Liver (tissue), 9 donors: Measurements from ENCODE around the gene MYO7B. TPM values are rescaled to one million over a fixed set of nuclear protein-coding genes. Genes with fewer than 3 reads are reported as not detected.
A peak's percentile ranks its signal among the peaks of the same experiment; 100 is the strongest.

ENCODE experiments used
- DNase-seq: peaks from one replicate; pipeline ENCODE4 v3.0.0-alpha.2; 2017; ENCODE audit warnings: low spot score
- H3K27ac ChIP-seq, 2 donors: one replicate each; pipeline ENCODE4 v1.7.0; 2013; ENCODE audit warnings: inconsistent platforms in 2 of 2, low read length in 2 of 2, control low read depth in 1 of 2, low read depth in 1 of 2, mild to moderate bottlenecking in 1 of 2
- H3K27me3 ChIP-seq, 4 donors: one replicate each; pipeline versions ENCODE4 v1.6.1 to v1.7.0; 2013; ENCODE audit warnings: low read length in 3 of 4, inconsistent platforms in 1 of 4, mild to moderate bottlenecking in 1 of 4, moderate library complexity in 1 of 4; ENCODE audit not compliant: control insufficient read depth in 4 of 4, insufficient read depth in 4 of 4
- H3K36me3 ChIP-seq, 4 donors: one replicate each; pipeline versions ENCODE4 v1.6.1 to v1.7.0; 2013; ENCODE audit warnings: low read length in 3 of 4, mild to moderate bottlenecking in 3 of 4, low read depth in 1 of 4, moderate library complexity in 1 of 4; ENCODE audit not compliant: control insufficient read depth in 4 of 4, insufficient read depth in 3 of 4
- H3K4me1 ChIP-seq, 4 donors: one replicate each; pipeline versions ENCODE4 v1.6.1 to v1.7.0; 2013; ENCODE audit warnings: low read length in 3 of 4, mild to moderate bottlenecking in 3 of 4, moderate library complexity in 1 of 4; ENCODE audit not compliant: control insufficient read depth in 4 of 4, insufficient read depth in 4 of 4
- H3K4me3 ChIP-seq, 3 donors: one replicate each; pipeline versions ENCODE4 v1.6.1 to v1.7.0; 2013; ENCODE audit warnings: low read length in 3 of 3, control low read depth in 1 of 3, low read depth in 1 of 3, mild to moderate bottlenecking in 1 of 3
- H3K9ac ChIP-seq, 2 donors: one replicate each; pipeline ENCODE4 v1.7.0; 2013; ENCODE audit warnings: low read length in 2 of 2, mild to moderate bottlenecking in 2 of 2, moderate library complexity in 2 of 2, control low read depth in 1 of 2, low read depth in 1 of 2
- H3K9me3 ChIP-seq, 4 donors: one replicate each; pipeline versions ENCODE4 v1.6.1 to v1.7.0; 2013; ENCODE audit warnings: low read length in 3 of 4; ENCODE audit not compliant: control insufficient read depth in 4 of 4
- ATF3 ChIP-seq: IDR thresholded peaks from 2 replicates; pipeline ENCODE4 v1.6.1; 2016; ENCODE audit warnings: antibody characterized with exemption
- EGR1 ChIP-seq, 2 donors: IDR thresholded peaks; 2 replicates each; pipeline ENCODE4 v1.6.1; 2016 to 2018; ENCODE audit warnings: antibody characterized with exemption in 2 of 2, low read depth in 2 of 2
- FOXA1 ChIP-seq: IDR thresholded peaks from 2 replicates; pipeline ENCODE4 v1.6.1; 2016; ENCODE audit warnings: antibody characterized with exemption
- FOXA2 ChIP-seq: IDR thresholded peaks from 2 replicates; pipeline ENCODE4 v1.6.1; 2016; ENCODE audit warnings: antibody characterized with exemption
- GABPA ChIP-seq, 2 donors: IDR thresholded peaks in 1 of 2; conservative IDR thresholded peaks in 1 of 2; 2 replicates each; pipeline ENCODE4 v1.6.1; 2016; ENCODE audit warnings: antibody characterized with exemption in 2 of 2, mild to moderate bottlenecking in 1 of 2, moderate library complexity in 1 of 2
- HNF4A ChIP-seq, 2 donors: conservative IDR thresholded peaks; 2 replicates each; pipeline ENCODE4 v1.6.1; 2016; ENCODE audit warnings: antibody characterized with exemption in 2 of 2, mild to moderate bottlenecking in 2 of 2
- HNF4G ChIP-seq: IDR thresholded peaks from 2 replicates; pipeline ENCODE4 v1.6.1; 2016; ENCODE audit warnings: antibody characterized with exemption
- JUND ChIP-seq, 2 donors: IDR thresholded peaks; 2 replicates each; pipeline ENCODE4 v1.6.1; 2016; ENCODE audit warnings: antibody characterized with exemption in 2 of 2
- NR2F2 ChIP-seq: IDR thresholded peaks from 2 replicates; pipeline ENCODE4 v1.6.1; 2016; ENCODE audit warnings: antibody characterized with exemption
- RAD21 ChIP-seq, 2 donors: IDR thresholded peaks; 2 replicates each; pipeline ENCODE4 v1.6.1; 2016; ENCODE audit warnings: antibody characterized with exemption in 2 of 2, mild to moderate bottlenecking in 2 of 2
- REST ChIP-seq: IDR thresholded peaks from 2 replicates; pipeline ENCODE4 v1.6.1; 2016; ENCODE audit warnings: antibody characterized with exemption, mild to moderate bottlenecking
- RXRA ChIP-seq, 2 donors: IDR thresholded peaks; 2 replicates each; pipeline ENCODE4 v1.6.1; 2017 to 2018; ENCODE audit warnings: antibody characterized with exemption in 2 of 2, mild to moderate bottlenecking in 1 of 2
- SP1 ChIP-seq: IDR thresholded peaks from 2 replicates; pipeline ENCODE4 v1.6.1; 2018; ENCODE audit warnings: antibody characterized with exemption, mild to moderate bottlenecking
- TAF1 ChIP-seq: conservative IDR thresholded peaks from 2 replicates; pipeline ENCODE4 v1.6.1; 2016; ENCODE audit warnings: antibody characterized with exemption, mild to moderate bottlenecking
- YY1 ChIP-seq: IDR thresholded peaks from 2 replicates; pipeline ENCODE4 v1.6.1; 2016; ENCODE audit warnings: antibody characterized with exemption, mild to moderate bottlenecking
- WGBS: extraction: QIAGEN DNeasy Blood & Tissue Kit; methylation state at CpG from one replicate; pipeline ENCODE4 v1.1.7; 2013; 5-methylcytosine and 5-hydroxymethylcytosine counted together
- polyA plus RNA-seq, 2 donors: library from polyadenylated mRNA; stranded (reverse) in 1 of 2; unstranded in 1 of 2; fragments of 200-250 nt in 1 of 2; fragments of >200 nt in 1 of 2; fragmentation: Nextera tagmentation in 1 of 2; extraction: Ambion mirVana in 1 of 2; gene quantifications; one replicate each; pipeline versions ENCODE4 v1.2.1 to v1.2.3, GENCODE V29; 2013 to 2015
- total RNA-seq, 2 donors: library from RNA; depleted of rRNA; stranded (reverse); fragments of >200 nt; gene quantifications; one replicate each; pipeline ENCODE4 v1.2.3, GENCODE V29; 2014
- TF ChIP-seq, protein P1 (sequence below): IDR thresholded peaks from 2 replicates; pipeline ENCODE4 v1.6.1; 2016; ENCODE audit warnings: antibody characterized with exemption
- TF ChIP-seq, protein P2 (sequence below): fragments of 150-350 bp; IDR thresholded peaks from 2 replicates; pipeline ENCODE4 v1.5.1; 2017; ENCODE audit warnings: improper control_type of control experiment, low read depth, low read length; ENCODE audit not compliant: missing input control
- TF ChIP-seq, protein P3 (sequence below): IDR thresholded peaks from 2 replicates; pipeline ENCODE4 v1.6.1; 2016; ENCODE audit warnings: antibody characterized with exemption
- donor health status: healthy.
- donor health status: healthy.
- donor health status: healthy.
- donor health status: healthy.
- donor health status: healthy.

MYO7B gene
- total and polyA plus RNA-seq, 4 donors = 0.15 to 1.1 (median 0.64) TPM

GRCh38 chr2:127590386-127591190 is 55.1 kb downstream of the MYO7B start:
- Histone ChIP-seq H3K27ac (no peak overlapping the region), H3K9me3 (no peaks in the 10 kb centered on the region), H3K4me3 (no peak overlapping the region), H3K9ac (no peak overlapping the region), H3K36me3 (no peaks in the 10 kb centered on the region), H3K27me3 (no peaks in the 10 kb centered on the region), H3K4me1 (no peaks in the 10 kb centered on the region)
- TF ChIP-seq NR2F2 (no peak), RXRA (IDR thresholded peaks at IDR 0.05) (no peak), SP1 (no peak), JUND (IDR thresholded peaks at IDR 0.05) (no peak), FOXA2 (no peak), FOXA1 (no peak), YY1 (no peak), TAF1 (no peak), EGR1 (IDR thresholded peaks at IDR 0.05; ENCODE audit: low read depth in 2 of 2) (no peak), GABPA (IDR thresholded peaks at IDR 0.05 in 1 of 2, conservative IDR thresholded peaks at IDR 0.05 in 1 of 2) (no peak)
- TF ChIP-seq, protein P1, sequence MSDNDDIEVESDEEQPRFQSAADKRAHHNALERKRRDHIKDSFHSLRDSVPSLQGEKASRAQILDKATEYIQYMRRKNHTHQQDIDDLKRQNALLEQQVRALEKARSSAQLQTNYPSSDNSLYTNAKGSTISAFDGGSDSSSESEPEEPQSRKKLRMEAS = no peak
- DNase-seq = no peak
- 92% methylated on average over 8 of the region's 8 CpGs for WGBS

- Histone ChIP-seq H3K9ac (no peak overlapping the region), H3K27ac (no peak overlapping the region), H3K36me3 (no peaks in the 10 kb centered on the region), H3K27me3 (no peaks in the 10 kb centered on the region), H3K9me3 (no peaks in the 10 kb centered on the region), H3K4me3 (no peak overlapping the region), H3K4me1 (no peaks in the 10 kb centered on the region)
- WGBS = 50% methylated on average over 10 of the region's 10 CpGs
- DNase-seq = peak; percentile 69
- TF ChIP-seq GABPA (IDR thresholded peaks at IDR 0.05 in 1 of 2, conservative IDR thresholded peaks at IDR 0.05 in 1 of 2) = no peak
- no peak for TF ChIP-seq FOXA2
- TF ChIP-seq NR2F2 = no peak
- no peak for TF ChIP-seq YY1
- no peak for TF ChIP-seq ATF3
- no peak for TF ChIP-seq HNF4G
- no peak for TF ChIP-seq RXRA (IDR thresholded peaks at IDR 0.05)
- TF ChIP-seq, protein P2, sequence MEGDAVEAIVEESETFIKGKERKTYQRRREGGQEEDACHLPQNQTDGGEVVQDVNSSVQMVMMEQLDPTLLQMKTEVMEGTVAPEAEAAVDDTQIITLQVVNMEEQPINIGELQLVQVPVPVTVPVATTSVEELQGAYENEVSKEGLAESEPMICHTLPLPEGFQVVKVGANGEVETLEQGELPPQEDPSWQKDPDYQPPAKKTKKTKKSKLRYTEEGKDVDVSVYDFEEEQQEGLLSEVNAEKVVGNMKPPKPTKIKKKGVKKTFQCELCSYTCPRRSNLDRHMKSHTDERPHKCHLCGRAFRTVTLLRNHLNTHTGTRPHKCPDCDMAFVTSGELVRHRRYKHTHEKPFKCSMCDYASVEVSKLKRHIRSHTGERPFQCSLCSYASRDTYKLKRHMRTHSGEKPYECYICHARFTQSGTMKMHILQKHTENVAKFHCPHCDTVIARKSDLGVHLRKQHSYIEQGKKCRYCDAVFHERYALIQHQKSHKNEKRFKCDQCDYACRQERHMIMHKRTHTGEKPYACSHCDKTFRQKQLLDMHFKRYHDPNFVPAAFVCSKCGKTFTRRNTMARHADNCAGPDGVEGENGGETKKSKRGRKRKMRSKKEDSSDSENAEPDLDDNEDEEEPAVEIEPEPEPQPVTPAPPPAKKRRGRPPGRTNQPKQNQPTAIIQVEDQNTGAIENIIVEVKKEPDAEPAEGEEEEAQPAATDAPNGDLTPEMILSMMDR = peak; percentile 92
- no peak for TF ChIP-seq REST
- TF ChIP-seq, protein P3, sequence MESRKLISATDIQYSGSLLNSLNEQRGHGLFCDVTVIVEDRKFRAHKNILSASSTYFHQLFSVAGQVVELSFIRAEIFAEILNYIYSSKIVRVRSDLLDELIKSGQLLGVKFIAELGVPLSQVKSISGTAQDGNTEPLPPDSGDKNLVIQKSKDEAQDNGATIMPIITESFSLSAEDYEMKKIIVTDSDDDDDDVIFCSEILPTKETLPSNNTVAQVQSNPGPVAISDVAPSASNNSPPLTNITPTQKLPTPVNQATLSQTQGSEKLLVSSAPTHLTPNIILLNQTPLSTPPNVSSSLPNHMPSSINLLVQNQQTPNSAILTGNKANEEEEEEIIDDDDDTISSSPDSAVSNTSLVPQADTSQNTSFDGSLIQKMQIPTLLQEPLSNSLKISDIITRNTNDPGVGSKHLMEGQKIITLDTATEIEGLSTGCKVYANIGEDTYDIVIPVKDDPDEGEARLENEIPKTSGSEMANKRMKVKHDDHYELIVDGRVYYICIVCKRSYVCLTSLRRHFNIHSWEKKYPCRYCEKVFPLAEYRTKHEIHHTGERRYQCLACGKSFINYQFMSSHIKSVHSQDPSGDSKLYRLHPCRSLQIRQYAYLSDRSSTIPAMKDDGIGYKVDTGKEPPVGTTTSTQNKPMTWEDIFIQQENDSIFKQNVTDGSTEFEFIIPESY = no peak
- TF ChIP-seq, protein P1 = no peak
- no peak for TF ChIP-seq JUND (IDR thresholded peaks at IDR 0.05)
- no peak for TF ChIP-seq TAF1
- TF ChIP-seq RAD21 (IDR thresholded peaks at IDR 0.05) = peak; percentile 95 to 98
- no peak for TF ChIP-seq FOXA1
- TF ChIP-seq EGR1 (IDR thresholded peaks at IDR 0.05; ENCODE audit: low read depth in 2 of 2) = no peak
- no peak for TF ChIP-seq SP1
- no peak for TF ChIP-seq HNF4A (conservative IDR thresholded peaks at IDR 0.05)
These were observed 55.9 kb downstream of the MYO7B start for GRCh38 chr2:127591221-127591923.
